Endothelial cell of umbilical vein (primary cell): ENCODE data around the gene DENND1A. TPM values are rescaled to one million over a fixed set of nuclear protein-coding genes. Genes with fewer than 3 reads are reported as not detected.

ENCODE experiments used
- BruUV-seq: library from RNA; stranded (reverse); fragments of 400-500 nt; replicated peaks from 2 replicates; lab custom pipeline; 2021; lab: Mats Ljungman, UMichigan
- CTCF ChIA-PET: fragments of 300-600, 350-600 bp; sonication (Branson Sonifier 250); formaldehyde crosslinking; loops from one replicate; lab custom pipeline; 2021; ENCODE audit warnings: antibody characterized with exemption, inconsistent platforms; lab: Charles Lee
- POLR2A ChIA-PET: fragments of 300-600, 350-600 bp; sonication (Branson Sonifier 250); formaldehyde crosslinking; loops from one replicate; lab custom pipeline; 2021; ENCODE audit warnings: antibody characterized with exemption, inconsistent platforms; lab: Charles Lee
- DNase-seq: peaks from one replicate; pipeline ENCODE4 v3.0.0-alpha.2; 2011; ENCODE audit warnings: low read depth, low spot score
- FAIRE-seq: peaks from 2 replicates; lab custom pipeline; 2011; peaks lifted over from hg19 to GRCh38; lab: Jason Lieb, UNC
- H2AFZ ChIP-seq: 2 replicates; pipeline ENCODE4 v1.6.0; 2012; ENCODE audit warnings: low read depth, low read length, control low read depth, inconsistent platforms
- H3K27ac ChIP-seq: 2 replicates; pipeline ENCODE4 v1.5.1; 2011; ENCODE audit warnings: low read depth, mild to moderate bottlenecking, control low read depth, low read length, moderate library complexity; ENCODE audit not compliant: insufficient read depth
- H3K27me3 ChIP-seq, 2 experiments: 2 replicates each; pipeline versions ENCODE4 v1.6.0 to v1.6.1; 2011; ENCODE audit warnings: low read length in 2 of 2, mixed read lengths in 1 of 2; ENCODE audit not compliant: control insufficient read depth in 2 of 2, insufficient read depth in 2 of 2
- H3K36me3 ChIP-seq, 2 experiments: 2 replicates in 1 of 2; 3 replicates in 1 of 2; pipeline ENCODE4 v1.5.1; 2011; ENCODE audit warnings: low read length in 2 of 2, mild to moderate bottlenecking in 1 of 2, moderate library complexity in 1 of 2; ENCODE audit not compliant: control insufficient read depth in 2 of 2, insufficient read depth in 2 of 2; ENCODE audit errors: extremely low read depth in 1 of 2
- H3K4me1 ChIP-seq: 3 replicates; pipeline ENCODE4 v1.5.1; 2011; ENCODE audit warnings: mild to moderate bottlenecking, low read length; ENCODE audit not compliant: control insufficient read depth, insufficient read depth; ENCODE audit errors: extremely low read depth
- H3K4me2 ChIP-seq: 2 replicates; pipeline ENCODE4 v1.6.1; 2011; ENCODE audit warnings: low read length, control low read depth, mixed read lengths; ENCODE audit not compliant: insufficient read depth
- H3K4me3 ChIP-seq, 3 experiments: fragments of 200-600 bp in 1 of 3; sonication (generic), shearing (Covaris generic) in 1 of 3; replicated peaks in 1 of 3; 2 replicates each; pipeline ENCODE4 v1.5.1; 2011 to 2016; ENCODE audit warnings: control low read depth in 3 of 3, low read length in 3 of 3, mild to moderate bottlenecking in 2 of 3, inconsistent platforms in 1 of 3, low read depth in 1 of 3, moderate library complexity in 1 of 3; ENCODE audit not compliant: insufficient read depth in 1 of 3
- H3K79me2 ChIP-seq: 2 replicates; pipeline ENCODE4 v1.6.0; 2012; ENCODE audit warnings: low read length, inconsistent platforms; ENCODE audit not compliant: control insufficient read depth, insufficient read depth
- H3K9ac ChIP-seq: replicated peaks from 2 replicates; pipeline ENCODE3; 2011; ENCODE audit warnings: low read length, control low read depth; ENCODE audit not compliant: insufficient read depth; ENCODE audit errors: extremely low read depth
- H3K9me1 ChIP-seq: replicated peaks from 3 replicates; pipeline ENCODE4 v1.6.0; 2011; ENCODE audit warnings: mild to moderate bottlenecking, low read length; ENCODE audit not compliant: control insufficient read depth, insufficient read depth; ENCODE audit errors: extremely low read depth
- H3K9me3 ChIP-seq: replicated peaks from 2 replicates; pipeline ENCODE4 v1.5.1; 2012; ENCODE audit warnings: low read length, inconsistent platforms; ENCODE audit not compliant: control insufficient read depth, insufficient read depth
- H4K20me1 ChIP-seq: replicated peaks from 2 replicates; pipeline ENCODE3; 2011; ENCODE audit warnings: mild to moderate bottlenecking, low read length; ENCODE audit not compliant: control insufficient read depth, insufficient read depth; ENCODE audit errors: extremely low read depth
- CTCF ChIP-seq, 2 donors: IDR thresholded peaks; 1 replicate in 1 of 2; 2 replicates in 1 of 2; pipeline ENCODE4 v1.5.1; 2011; ENCODE audit warnings: low read length in 2 of 2, mild to moderate bottlenecking in 2 of 2, moderate library complexity in 2 of 2, control low read depth in 1 of 2, inconsistent platforms in 1 of 2, low read depth in 1 of 2; ENCODE audit not compliant: insufficient read depth in 1 of 2; ENCODE audit errors: extremely low read depth in 1 of 2
- EZH2 ChIP-seq: IDR thresholded peaks from 2 replicates; pipeline ENCODE4 v1.6.1; 2012; ENCODE audit warnings: borderline replicate concordance, low read depth, mild to moderate bottlenecking, moderate library complexity, low read length, inconsistent platforms; ENCODE audit not compliant: severe bottlenecking
- FOS ChIP-seq: IDR thresholded peaks from 2 replicates; pipeline ENCODE4 v1.6.1; 2011; ENCODE audit warnings: mild to moderate bottlenecking, low read length, moderate library complexity, borderline replicate concordance; ENCODE audit not compliant: insufficient read depth
- JUN ChIP-seq: IDR thresholded peaks from 2 replicates; pipeline ENCODE4 v1.6.1; 2011; ENCODE audit warnings: borderline replicate concordance, low read depth; ENCODE audit not compliant: insufficient read length, insufficient read depth
- dilution Hi-C: fragments of 300-500 bp; cut with MboI; formaldehyde crosslinking; loops from one replicate; pipeline ENCODE4 v1.15.0; 2019; ENCODE audit warnings: low sequenced_read_pairs; ENCODE audit not compliant: extremely low pct_ligation_motif_present
- intact Hi-C: fragments of 100-400 bp; cut with micrococcal nuclease; formaldehyde crosslinking; loops from one replicate; pipeline ENCODE4 v1.10.0; 2022
- polyA plus RNA-seq, 4 experiments: library from polyadenylated mRNA; depleted of rRNA in 3 of 4; stranded (reverse) in 3 of 4; unstranded in 1 of 4; fragments of >200 nt; gene quantifications; 2 replicates each; pipeline versions ENCODE4 v1.2.1 to v1.2.3, GENCODE V29; 2011 to 2012; ENCODE audit warnings: missing spikeins in 1 of 4
- total RNA-seq: library from RNA; stranded (reverse); gene quantifications from 2 replicates; pipeline ENCODE4 v1.2.3, GENCODE V29; 2021

Gene DENND1A
- total and polyA plus RNA-seq, 2 donors (not counting 3 experiments of a cell fraction or from before 2014, with no cell fraction given): 18.5 to 24.5 TPM

GRCh38 chr9:123511326-123512277 is 418.3 kb downstream of the DENND1A start:
- no peak for TF ChIP-seq EZH2
- TF ChIP-seq CTCF (IDR thresholded peaks at IDR 0.05; ENCODE audit: extremely low read depth in 1 of 2, insufficient read depth in 1 of 2, low read depth in 1 of 2, low read length in 2 of 2): no peak
- no peak for TF ChIP-seq JUN
- TF ChIP-seq FOS: no peak
- no peaks in the 10 kb centered on the region for H3K4me1 ChIP-seq
- no peak overlapping the region for H2AFZ ChIP-seq
- CTCF ChIA-PET: no interaction called here
- H3K9me1 ChIP-seq: no peaks in the 10 kb centered on the region
- H3K36me3 ChIP-seq: no peaks in the 10 kb centered on the region
- dilution Hi-C loops: no loop called here
- H3K79me2 ChIP-seq: no peaks in the 10 kb centered on the region
- no peaks in the 10 kb centered on the region for H4K20me1 ChIP-seq
- no peak overlapping the region for H3K27ac ChIP-seq
- no peaks in the 10 kb centered on the region for H3K27me3 ChIP-seq
- H3K4me2 ChIP-seq: no peak overlapping the region
- no TSS peak for BruUV-seq
- DNase-seq (no peak), FAIRE-seq (no peak)
- intact Hi-C loops: no loop called here
- POLR2A ChIA-PET: no interaction called here
- no peak overlapping the region for H3K4me3 ChIP-seq
- H3K9me3 ChIP-seq: no peaks in the 10 kb centered on the region
- H3K9ac ChIP-seq: no peak overlapping the region
